GM19455 (cell line): ENCODE results near the gene SPATA13.

Experiments used
- ATAC-seq: cut with Tn5 transposase; IDR thresholded peaks from one replicate; pipeline ENCODE4 v1.9.1; 2021; ENCODE audit not compliant: unreplicated experiment

Gene SPATA13

GRCh38 chr13:24141333-24141910 is 19.1 kb upstream of the SPATA13 start:
- ATAC-seq: no peak

- no peak for ATAC-seq
These were observed 18.1 kb upstream of the SPATA13 start for GRCh38 chr13:24142453-24142852.

- ATAC-seq: no peak
These were observed 17.6 kb upstream of the SPATA13 start for GRCh38 chr13:24142886-24143285.

GRCh38 chr13:24145240-24145639 is 15.3 kb upstream of the SPATA13 start:
- no peak for ATAC-seq

GRCh38 chr13:24145674-24146073 is 14.8 kb upstream of the SPATA13 start:
- ATAC-seq: no peak

- no peak for ATAC-seq
These were observed 13.5 kb upstream of the SPATA13 start for GRCh38 chr13:24146961-24147569.

- no peak for ATAC-seq
These were observed 13.0 kb upstream of the SPATA13 start for GRCh38 chr13:24147570-24147963.

GRCh38 chr13:24148414-24149235 is 11.9 kb upstream of the SPATA13 start:
- ATAC-seq: no peak

- ATAC-seq: no peak
These were observed 11.1 kb upstream of the SPATA13 start for GRCh38 chr13:24149246-24150032.

- ATAC-seq: no peak
These were observed 9.9 kb upstream of the SPATA13 start for GRCh38 chr13:24150572-24150971.

- no peak for ATAC-seq
These were observed 8.7 kb upstream of the SPATA13 start for GRCh38 chr13:24151864-24152263.

- no peak for ATAC-seq
These were observed 8.0 kb upstream of the SPATA13 start for GRCh38 chr13:24152292-24153214.

- no peak for ATAC-seq
These were observed 7.2 kb upstream of the SPATA13 start for GRCh38 chr13:24153347-24153746.

- ATAC-seq: no peak
These were observed 6.4 kb upstream of the SPATA13 start for GRCh38 chr13:24153979-24154701.

GRCh38 chr13:24159357-24159756 is 1.2 kb upstream of the SPATA13 start:
- no peak for ATAC-seq

- ATAC-seq: peak; percentile 41
These were observed 673 bp downstream of the SPATA13 start for GRCh38 chr13:24161010-24161775.

- no peak for ATAC-seq
These were observed 1.5 kb downstream of the SPATA13 start for GRCh38 chr13:24161980-24162525.

- ATAC-seq: no peak
These were observed 2.1 kb downstream of the SPATA13 start for GRCh38 chr13:24162604-24163003.

GRCh38 chr13:24165746-24166145 is 5.2 kb downstream of the SPATA13 start:
- no peak for ATAC-seq
